K562 (cell line): ENCODE data around the gene USP2. TPM values are rescaled to one million over a fixed set of nuclear protein-coding genes. Genes with fewer than 3 reads are reported as not detected.

Source experiments
- BRD4 ChIP-seq: fragments of 200-600 bp; sonication (generic); IDR thresholded peaks from 2 replicates; pipeline ENCODE4 v1.6.1; 2017; ENCODE audit warnings: inconsistent platforms
- CC2D1A ChIP-seq: fragments of 450-650 bp; IDR thresholded peaks from 2 replicates; pipeline ENCODE4 v1.6.1; 2017; ENCODE audit warnings: mild to moderate bottlenecking
- E2F3 ChIP-seq: fragments of 250-450 bp; sonication (Bioruptor Pico); IDR thresholded peaks from 2 replicates; pipeline ENCODE4 v1.4.0; 2020; ENCODE audit warnings: mild to moderate bottlenecking
- HMG20B ChIP-seq: fragments of 250-450 bp; sonication (Bioruptor Pico); IDR thresholded peaks from 2 replicates; pipeline ENCODE4 v1.5.0; 2021; ENCODE audit warnings: mild to moderate bottlenecking
- NCOA6 ChIP-seq: fragments of 450-650 bp; IDR thresholded peaks from 2 replicates; pipeline ENCODE4 v1.6.1; 2017; ENCODE audit warnings: mild to moderate bottlenecking
- RBBP5 ChIP-seq: fragments of 200-600 bp; sonication (generic); IDR thresholded peaks from 2 replicates; pipeline ENCODE4 v1.6.1; 2012; ENCODE audit warnings: borderline replicate concordance, mild to moderate bottlenecking, low read length, control low read depth, inconsistent platforms; ENCODE audit not compliant: insufficient read depth, poor library complexity, severe bottlenecking
- SMC3 ChIP-seq: conservative IDR thresholded peaks from 2 replicates; pipeline ENCODE4 v1.6.1; 2011; ENCODE audit warnings: low read depth, low read length, improper control_type of control experiment; ENCODE audit not compliant: insufficient read depth
- ZNF212 ChIP-seq: fragments of 450-650 bp; formaldehyde crosslinking; IDR thresholded peaks from 2 replicates; pipeline ENCODE4 v1.4.0; 2020; ENCODE audit warnings: mild to moderate bottlenecking
- ZNF253 ChIP-seq: fragments of 250-450 bp; sonication (Bioruptor Pico); conservative IDR thresholded peaks from 2 replicates; pipeline ENCODE4 v1.6.1; 2021; ENCODE audit warnings: mild to moderate bottlenecking
- ZNF507 ChIP-seq: conservative IDR thresholded peaks from 2 replicates; pipeline ENCODE4 v1.6.1; 2017; ENCODE audit warnings: missing genetic modification characterization, missing compliant biosample characterization
- polyA plus RNA-seq, 8 experiments: library from polyadenylated mRNA; depleted of rRNA in 4 of 8; stranded (reverse) in 5 of 8; unstranded in 3 of 8; fragments of >200 nt; fragmentation: Nextera tagmentation in 2 of 8; fragmentation: Illumina TruSeq in 1 of 8; extraction: Ambion mirVana in 2 of 8; extraction: Trizol in 1 of 8; gene quantifications; 2 replicates each; pipeline versions ENCODE4 v1.2.1 to v1.2.3, GENCODE V29; 2011 to 2014; ENCODE audit warnings: inconsistent platforms in 1 of 8, missing spikeins in 1 of 8
- total RNA-seq, 7 experiments: library from RNA; depleted of rRNA in 6 of 7; stranded (reverse); fragments of >200 nt in 6 of 7; fragmentation: Illumina TruSeq in 2 of 7; extraction: Trizol in 2 of 7; gene quantifications; 2 replicates each; pipeline versions ENCODE4 v1.2.1 to v1.2.3, GENCODE V29; 2011 to 2021; ENCODE audit warnings: low replicate concordance in 1 of 7
- TF ChIP-seq, protein P1 (sequence below): IDR thresholded peaks from 3 replicates; pipeline ENCODE4 v1.6.1; 2011; ENCODE audit warnings: borderline replicate concordance, mild to moderate bottlenecking, moderate library complexity; ENCODE audit not compliant: insufficient read length; ENCODE audit errors: extremely low read depth
- TF ChIP-seq, protein P2 (sequence below): fragments of 450-650 bp; IDR thresholded peaks from 2 replicates; pipeline ENCODE4 v1.6.1; 2016; ENCODE audit warnings: missing biosample characterization, missing genetic modification characterization
- TF ChIP-seq, protein P3 (sequence below): fragments of 250-450 bp; sonication (Bioruptor Pico); IDR thresholded peaks from 2 replicates; pipeline ENCODE4 v1.5.0; 2021; ENCODE audit warnings: mild to moderate bottlenecking, borderline replicate concordance

Gene USP2
- total and polyA plus RNA-seq, 9 of the 15 experiments (the other 6 are each of a cell fraction or from before 2014, with no cell fraction given), result 2.8 to 16.9 (median 3.9) TPM

DNA sequence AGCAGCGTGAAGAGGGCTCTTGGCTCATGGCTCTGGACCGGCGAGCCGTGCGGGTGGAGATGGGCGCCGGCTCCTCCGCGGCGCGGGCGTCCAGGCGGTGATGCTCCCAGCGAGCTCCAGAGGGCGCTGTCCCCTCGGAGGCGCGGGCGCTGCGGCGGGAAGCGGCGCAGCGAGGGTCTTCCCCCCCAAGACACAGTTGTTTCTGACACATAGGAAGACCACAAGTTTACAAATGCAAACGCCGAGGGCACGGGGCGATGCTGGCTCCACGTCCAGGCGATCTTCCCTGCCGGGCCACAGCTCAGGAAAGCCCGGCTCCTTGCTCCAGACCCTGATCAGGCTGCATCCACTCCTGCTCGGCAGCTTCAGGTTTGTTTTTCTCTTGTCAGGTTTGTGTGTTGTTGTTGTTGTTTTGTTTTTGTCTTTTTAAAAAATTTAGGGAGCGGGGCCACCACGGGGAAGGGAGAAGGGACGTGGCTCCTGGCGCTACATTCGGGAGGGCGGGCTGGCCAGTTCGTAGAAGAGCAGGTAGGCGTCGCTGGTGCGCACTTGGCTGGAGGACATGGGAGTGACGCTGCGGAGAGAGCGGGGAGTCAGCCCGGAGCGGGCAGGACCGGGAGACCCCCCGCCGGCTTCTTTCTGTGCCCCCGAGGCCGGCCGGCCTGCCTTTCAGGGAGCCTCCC, 25.0 kb downstream of the USP2 start (continued):
- TF ChIP-seq, protein P1, sequence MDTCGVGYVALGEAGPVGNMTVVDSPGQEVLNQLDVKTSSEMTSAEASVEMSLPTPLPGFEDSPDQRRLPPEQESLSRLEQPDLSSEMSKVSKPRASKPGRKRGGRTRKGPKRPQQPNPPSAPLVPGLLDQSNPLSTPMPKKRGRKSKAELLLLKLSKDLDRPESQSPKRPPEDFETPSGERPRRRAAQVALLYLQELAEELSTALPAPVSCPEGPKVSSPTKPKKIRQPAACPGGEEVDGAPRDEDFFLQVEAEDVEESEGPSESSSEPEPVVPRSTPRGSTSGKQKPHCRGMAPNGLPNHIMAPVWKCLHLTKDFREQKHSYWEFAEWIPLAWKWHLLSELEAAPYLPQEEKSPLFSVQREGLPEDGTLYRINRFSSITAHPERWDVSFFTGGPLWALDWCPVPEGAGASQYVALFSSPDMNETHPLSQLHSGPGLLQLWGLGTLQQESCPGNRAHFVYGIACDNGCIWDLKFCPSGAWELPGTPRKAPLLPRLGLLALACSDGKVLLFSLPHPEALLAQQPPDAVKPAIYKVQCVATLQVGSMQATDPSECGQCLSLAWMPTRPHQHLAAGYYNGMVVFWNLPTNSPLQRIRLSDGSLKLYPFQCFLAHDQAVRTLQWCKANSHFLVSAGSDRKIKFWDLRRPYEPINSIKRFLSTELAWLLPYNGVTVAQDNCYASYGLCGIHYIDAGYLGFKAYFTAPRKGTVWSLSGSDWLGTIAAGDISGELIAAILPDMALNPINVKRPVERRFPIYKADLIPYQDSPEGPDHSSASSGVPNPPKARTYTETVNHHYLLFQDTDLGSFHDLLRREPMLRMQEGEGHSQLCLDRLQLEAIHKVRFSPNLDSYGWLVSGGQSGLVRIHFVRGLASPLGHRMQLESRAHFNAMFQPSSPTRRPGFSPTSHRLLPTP, result no peak
- TF ChIP-seq ZNF507, result no peak
- TF ChIP-seq, protein P2, sequence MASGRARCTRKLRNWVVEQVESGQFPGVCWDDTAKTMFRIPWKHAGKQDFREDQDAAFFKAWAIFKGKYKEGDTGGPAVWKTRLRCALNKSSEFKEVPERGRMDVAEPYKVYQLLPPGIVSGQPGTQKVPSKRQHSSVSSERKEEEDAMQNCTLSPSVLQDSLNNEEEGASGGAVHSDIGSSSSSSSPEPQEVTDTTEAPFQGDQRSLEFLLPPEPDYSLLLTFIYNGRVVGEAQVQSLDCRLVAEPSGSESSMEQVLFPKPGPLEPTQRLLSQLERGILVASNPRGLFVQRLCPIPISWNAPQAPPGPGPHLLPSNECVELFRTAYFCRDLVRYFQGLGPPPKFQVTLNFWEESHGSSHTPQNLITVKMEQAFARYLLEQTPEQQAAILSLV (tag), result no peak
- TF ChIP-seq CC2D1A, result peak; percentile 53; the same call in 1 of the 2 replicates
- no peak for TF ChIP-seq NCOA6
- TF ChIP-seq HMG20B (CRISPR knock-in tag), result no peak
- no peak for TF ChIP-seq ZNF253 (CRISPR knock-in tag)
- peak; percentile 67 for TF ChIP-seq SMC3
- TF ChIP-seq E2F3, result peak; percentile 64; the same call in 1 of the 2 replicates
- peak; percentile 20 for TF ChIP-seq RBBP5
- TF ChIP-seq, protein P3, sequence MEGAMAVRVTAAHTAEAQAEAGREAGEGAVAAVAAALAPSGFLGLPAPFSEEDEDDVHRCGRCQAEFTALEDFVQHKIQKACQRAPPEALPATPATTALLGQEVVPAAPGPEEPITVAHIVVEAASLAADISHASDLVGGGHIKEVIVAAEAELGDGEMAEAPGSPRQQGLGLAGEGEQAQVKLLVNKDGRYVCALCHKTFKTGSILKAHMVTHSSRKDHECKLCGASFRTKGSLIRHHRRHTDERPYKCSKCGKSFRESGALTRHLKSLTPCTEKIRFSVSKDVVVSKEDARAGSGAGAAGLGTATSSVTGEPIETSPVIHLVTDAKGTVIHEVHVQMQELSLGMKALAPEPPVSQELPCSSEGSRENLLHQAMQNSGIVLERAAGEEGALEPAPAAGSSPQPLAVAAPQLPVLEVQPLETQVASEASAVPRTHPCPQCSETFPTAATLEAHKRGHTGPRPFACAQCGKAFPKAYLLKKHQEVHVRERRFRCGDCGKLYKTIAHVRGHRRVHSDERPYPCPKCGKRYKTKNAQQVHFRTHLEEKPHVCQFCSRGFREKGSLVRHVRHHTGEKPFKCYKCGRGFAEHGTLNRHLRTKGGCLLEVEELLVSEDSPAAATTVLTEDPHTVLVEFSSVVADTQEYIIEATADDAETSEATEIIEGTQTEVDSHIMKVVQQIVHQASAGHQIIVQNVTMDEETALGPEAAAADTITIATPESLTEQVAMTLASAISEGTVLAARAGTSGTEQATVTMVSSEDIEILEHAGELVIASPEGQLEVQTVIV (CRISPR knock-in tag), result no peak
- TF ChIP-seq ZNF212 (CRISPR knock-in tag), result no peak
- no peak for TF ChIP-seq BRD4
